ENCODE data around the gene CNNM4.

Gene CNNM4

GRCh38 chr2:96760036-96760985 lies at the start of gene CNNM4:
CNNM4 (plus strand) TSS chr2:96760902; CDS start chr2:96761000, 98 bp downstream.
- peak; percentile 73 to 82 for DNase-seq (ENCODE audit: low read depth in 2 of 2, low spot score in 1 of 2)

GRCh38 chr2:96710985-96711384 lies 49.7 kb upstream of the CNNM4 start:
- no peak for DNase-seq (ENCODE audit: low read depth in 2 of 2, low spot score in 1 of 2)

- DNase-seq (ENCODE audit: low read depth in 2 of 2, low spot score in 1 of 2): no peak
Measured at GRCh38 chr2:96715658-96716057, 45.0 kb upstream of the CNNM4 start.

- no peak for DNase-seq (ENCODE audit: low read depth in 2 of 2, low spot score in 1 of 2)
Measured at GRCh38 chr2:96716388-96716787, 44.3 kb upstream of the CNNM4 start.

- no peak for DNase-seq (ENCODE audit: low read depth in 2 of 2, low spot score in 1 of 2)
Measured at GRCh38 chr2:96726131-96726530, 34.6 kb upstream of the CNNM4 start.

- DNase-seq (ENCODE audit: low read depth in 2 of 2, low spot score in 1 of 2): no peak
Measured at GRCh38 chr2:96727431-96727830, 33.3 kb upstream of the CNNM4 start.

GRCh38 chr2:96729748-96730147 lies 31.0 kb upstream of the CNNM4 start:
- DNase-seq (ENCODE audit: low read depth in 2 of 2, low spot score in 1 of 2): no peak

- DNase-seq (ENCODE audit: low read depth in 2 of 2, low spot score in 1 of 2): no peak
Measured at GRCh38 chr2:96730212-96730611, 30.5 kb upstream of the CNNM4 start.

GRCh38 chr2:96733931-96734330 lies 26.8 kb upstream of the CNNM4 start:
- no peak for DNase-seq (ENCODE audit: low read depth in 2 of 2, low spot score in 1 of 2)

GRCh38 chr2:96734880-96735583 lies 25.7 kb upstream of the CNNM4 start:
- no peak for DNase-seq (ENCODE audit: low read depth in 2 of 2, low spot score in 1 of 2)

- DNase-seq (ENCODE audit: low read depth in 2 of 2, low spot score in 1 of 2): no peak
Measured at GRCh38 chr2:96737251-96737650, 23.5 kb upstream of the CNNM4 start.

GRCh38 chr2:96737831-96738230 lies 22.9 kb upstream of the CNNM4 start:
- no peak for DNase-seq (ENCODE audit: low read depth in 2 of 2, low spot score in 1 of 2)

- DNase-seq (ENCODE audit: low read depth in 2 of 2, low spot score in 1 of 2): no peak
Measured at GRCh38 chr2:96739076-96739632, 21.5 kb upstream of the CNNM4 start.

- DNase-seq (ENCODE audit: low read depth in 2 of 2, low spot score in 1 of 2): peak; percentile 92 to 96
Measured at GRCh38 chr2:96739633-96740428, 20.9 kb upstream of the CNNM4 start, which contains the start of gene LMAN2L. LMAN2L (minus strand) TSS chr2:96740064; CDS start chr2:96740040, 24 bp downstream.

- DNase-seq (ENCODE audit: low read depth in 2 of 2, low spot score in 1 of 2): no peak
Measured at GRCh38 chr2:96747061-96747617, 13.6 kb upstream of the CNNM4 start.

- no peak for DNase-seq (ENCODE audit: low read depth in 2 of 2, low spot score in 1 of 2)
Measured at GRCh38 chr2:96751800-96752199, 8.9 kb upstream of the CNNM4 start.

- DNase-seq (ENCODE audit: low read depth in 2 of 2, low spot score in 1 of 2): no peak
Measured at GRCh38 chr2:96753661-96754282, 6.9 kb upstream of the CNNM4 start.

GRCh38 chr2:96754317-96754716 lies 6.4 kb upstream of the CNNM4 start:
- no peak for DNase-seq (ENCODE audit: low read depth in 2 of 2, low spot score in 1 of 2)

- DNase-seq (ENCODE audit: low read depth in 2 of 2, low spot score in 1 of 2): no peak
Measured at GRCh38 chr2:96756788-96757476, 3.8 kb upstream of the CNNM4 start.

- DNase-seq (ENCODE audit: low read depth in 2 of 2, low spot score in 1 of 2): no peak
Measured at GRCh38 chr2:96757477-96757860, 3.2 kb upstream of the CNNM4 start.

Data from stimulated activated CD8-positive, alpha-beta memory T cell treated with anti-CD3 and anti-CD28 coated beads, Interleukin-4, amount 100 ng/mL, for 4 hours (primary cell).